K562 (cell line): ENCODE results near the gene TARBP2. TPM values are rescaled to one million over a fixed set of nuclear protein-coding genes. Genes with fewer than 3 reads are reported as not detected.

Experiments
- ARNT ChIP-seq, 2 experiments: fragments of 450-650 bp; IDR thresholded peaks; 2 replicates each; pipeline ENCODE4 v1.6.1; 2016; ENCODE audit warnings: mild to moderate bottlenecking in 1 of 2
- BMI1 ChIP-seq: fragments of 150-350 bp; IDR thresholded peaks from 2 replicates; pipeline ENCODE4 v1.6.1; 2014; ENCODE audit warnings: low read length
- HNRNPUL1 ChIP-seq: fragments of 200-400 bp; formaldehyde crosslinking; IDR thresholded peaks from 2 replicates; pipeline ENCODE4 v1.6.1; 2017; ENCODE audit warnings: low read length
- MNT ChIP-seq, 2 experiments: fragments of 450-650 bp; conservative IDR thresholded peaks; 2 replicates each; pipeline ENCODE4 v1.6.1; 2017; ENCODE audit warnings: mild to moderate bottlenecking in 2 of 2, moderate library complexity in 2 of 2
- NKRF ChIP-seq: fragments of 450-650 bp; IDR thresholded peaks from 2 replicates; pipeline ENCODE4 v1.6.1; 2016; ENCODE audit warnings: borderline replicate concordance
- PPARD ChIP-seq: fragments of 250-450 bp; sonication (Bioruptor Pico); IDR thresholded peaks from 2 replicates; pipeline ENCODE4 v1.8.0; 2022; ENCODE audit warnings: inconsistent platforms, mild to moderate bottlenecking, moderate library complexity
- PTTG1 ChIP-seq: fragments of 450-650 bp; IDR thresholded peaks from 2 replicates; pipeline ENCODE4 v1.6.1; 2016; ENCODE audit warnings: low read depth, mild to moderate bottlenecking, missing genetic modification characterization, missing compliant biosample characterization
- RAD51 ChIP-seq: fragments of 450-650 bp; IDR thresholded peaks from 2 replicates; pipeline ENCODE4 v1.7.1; 2016; ENCODE audit warnings: low read depth, mild to moderate bottlenecking, borderline replicate concordance
- RBM25 ChIP-seq: fragments of 200-400 bp; formaldehyde crosslinking; IDR thresholded peaks from 2 replicates; pipeline ENCODE4 v1.6.1; 2018; ENCODE audit warnings: low read length, low read depth, moderate library complexity; ENCODE audit not compliant: severe bottlenecking
- SAFB2 ChIP-seq: fragments of 200-400 bp; formaldehyde crosslinking; IDR thresholded peaks from 2 replicates; pipeline ENCODE4 v1.6.1; 2018; ENCODE audit warnings: borderline replicate concordance, low read length, low read depth, moderate library complexity; ENCODE audit not compliant: severe bottlenecking
- ZNF143 ChIP-seq: sonication (generic); formaldehyde crosslinking; IDR thresholded peaks from 2 replicates; pipeline ENCODE4 v1.9.0; 2022; ENCODE audit warnings: mild to moderate bottlenecking, missing genetic modification reagents
- ZNF175 ChIP-seq: fragments of 200-800 bp; sonication (Bioruptor generic); IDR thresholded peaks from 2 replicates; pipeline ENCODE4 v1.6.1; 2016; ENCODE audit warnings: low read depth, mild to moderate bottlenecking, missing genetic modification characterization, missing compliant biosample characterization
- ZNF274 ChIP-seq: IDR thresholded peaks from 2 replicates; pipeline ENCODE4 v1.6.1; 2011; ENCODE audit warnings: low read depth, mild to moderate bottlenecking, low read length, moderate library complexity, borderline replicate concordance
- ZNF551 ChIP-seq: fragments of 250-450 bp; sonication (Bioruptor Pico); IDR thresholded peaks from 2 replicates; pipeline ENCODE4 v1.5.0; 2021; ENCODE audit warnings: mild to moderate bottlenecking, moderate library complexity
- polyA plus RNA-seq, 8 experiments: library from polyadenylated mRNA; depleted of rRNA in 4 of 8; stranded (reverse) in 5 of 8; unstranded in 3 of 8; fragments of >200 nt; fragmentation: Nextera tagmentation in 2 of 8; fragmentation: Illumina TruSeq in 1 of 8; extraction: Ambion mirVana in 2 of 8; extraction: Trizol in 1 of 8; gene quantifications; 2 replicates each; pipeline versions ENCODE4 v1.2.1 to v1.2.3, GENCODE V29; 2011 to 2014; ENCODE audit warnings: inconsistent platforms in 1 of 8, missing spikeins in 1 of 8
- total RNA-seq, 7 experiments: library from RNA; depleted of rRNA in 6 of 7; stranded (reverse); fragments of >200 nt in 6 of 7; fragmentation: Illumina TruSeq in 2 of 7; extraction: Trizol in 2 of 7; gene quantifications; 2 replicates each; pipeline versions ENCODE4 v1.2.1 to v1.2.3, GENCODE V29; 2011 to 2021; ENCODE audit warnings: low replicate concordance in 1 of 7
- TF ChIP-seq, protein P1 (sequence below), 2 experiments: IDR thresholded peaks; 2 replicates each; pipeline ENCODE4 v1.6.1; 2011; ENCODE audit warnings: borderline replicate concordance in 1 of 2, control low read depth in 1 of 2, low read depth in 1 of 2, low read length in 1 of 2, mild to moderate bottlenecking in 1 of 2, mixed read lengths in 1 of 2, moderate library complexity in 1 of 2; ENCODE audit not compliant: insufficient read depth in 1 of 2, insufficient read length in 1 of 2, poor library complexity in 1 of 2, severe bottlenecking in 1 of 2; ENCODE audit errors: extremely low read depth in 1 of 2
- TF ChIP-seq, protein P2 (sequence below): sonication (generic); formaldehyde crosslinking; IDR thresholded peaks from 2 replicates; pipeline ENCODE4 v1.8.0; 2022; ENCODE audit warnings: missing genetic modification reagents, mild to moderate bottlenecking, borderline replicate concordance

The TARBP2 gene
- total and polyA plus RNA-seq, 9 of the 15 experiments (the other 6 are each of a cell fraction or from before 2014, with no cell fraction given) = 5.6 to 69.0 (median 44.6) TPM

- no peak; the same call in 1 of the 2 replicates for TF ChIP-seq RAD51
- peak; percentile 83; the same call in 1 of the 2 replicates for TF ChIP-seq NKRF
- peak; percentile 94 to 96 for TF ChIP-seq MNT (conservative IDR thresholded peaks at IDR 0.05)
- no peak for TF ChIP-seq HNRNPUL1
- peak; percentile 91 for TF ChIP-seq ZNF175 (CRISPR knock-in tag)
- TF ChIP-seq PPARD (CRISPR knock-in tag) = no peak
- TF ChIP-seq ARNT (IDR thresholded peaks at IDR 0.05) = peak in 1 of 2 experiments; percentile 98; a peak in 2 of 4 replicates
- no peak for TF ChIP-seq RBM25
- no peak for TF ChIP-seq ZNF274
- TF ChIP-seq, protein P1, sequence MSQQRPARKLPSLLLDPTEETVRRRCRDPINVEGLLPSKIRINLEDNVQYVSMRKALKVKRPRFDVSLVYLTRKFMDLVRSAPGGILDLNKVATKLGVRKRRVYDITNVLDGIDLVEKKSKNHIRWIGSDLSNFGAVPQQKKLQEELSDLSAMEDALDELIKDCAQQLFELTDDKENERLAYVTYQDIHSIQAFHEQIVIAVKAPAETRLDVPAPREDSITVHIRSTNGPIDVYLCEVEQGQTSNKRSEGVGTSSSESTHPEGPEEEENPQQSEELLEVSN (IDR thresholded peaks at IDR 0.05; ENCODE audit: borderline replicate concordance in 1 of 2, extremely low read depth in 1 of 2, insufficient read depth in 1 of 2, insufficient read length in 1 of 2, low read depth in 1 of 2, low read length in 1 of 2, poor library complexity in 1 of 2, severe bottlenecking in 1 of 2) = peak; percentile 51 to 67
- TF ChIP-seq BMI1 = no peak
- TF ChIP-seq PTTG1 (tag) = no peak
- no peak for TF ChIP-seq SAFB2
- TF ChIP-seq ZNF143 = peak; percentile 89
- TF ChIP-seq ZNF551 (CRISPR knock-in tag) = no peak
- TF ChIP-seq, protein P2, sequence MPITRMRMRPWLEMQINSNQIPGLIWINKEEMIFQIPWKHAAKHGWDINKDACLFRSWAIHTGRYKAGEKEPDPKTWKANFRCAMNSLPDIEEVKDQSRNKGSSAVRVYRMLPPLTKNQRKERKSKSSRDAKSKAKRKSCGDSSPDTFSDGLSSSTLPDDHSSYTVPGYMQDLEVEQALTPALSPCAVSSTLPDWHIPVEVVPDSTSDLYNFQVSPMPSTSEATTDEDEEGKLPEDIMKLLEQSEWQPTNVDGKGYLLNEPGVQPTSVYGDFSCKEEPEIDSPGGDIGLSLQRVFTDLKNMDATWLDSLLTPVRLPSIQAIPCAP (CRISPR knock-in tag) = no peak
Measured at GRCh38 chr12:53500776-53501614, at the start of gene TARBP2 (continued).
